Activated T-cell treated with anti-CD3 and anti-CD28 coated beads, Interleukin-2, amount 50 U/mL, for 24 hours (primary cell): ENCODE measurements around the gene POP4.

ENCODE experiments used
- DNase-seq: peaks from one replicate; pipeline ENCODE4 v3.0.0-alpha.2; 2020
- H3K27ac Mint-ChIP-seq: 2 replicates; pipeline ENCODE4 v1.8.0; 2020; ENCODE audit warnings: mild to moderate bottlenecking, mixed read lengths
- H3K27me3 Mint-ChIP-seq: 2 replicates; pipeline ENCODE4 v1.8.0; 2020; ENCODE audit warnings: mixed read lengths
- H3K36me3 Mint-ChIP-seq: 2 replicates; pipeline ENCODE4 v1.8.0; 2020; ENCODE audit warnings: low read depth, mixed read lengths
- H3K4me1 Mint-ChIP-seq: 2 replicates; pipeline ENCODE4 v1.8.0; 2020; ENCODE audit warnings: low read depth, mixed read lengths
- H3K4me3 Mint-ChIP-seq: 2 replicates; pipeline ENCODE4 v1.8.0; 2020; ENCODE audit warnings: mild to moderate bottlenecking, moderate library complexity, mixed read lengths
- H3K9me3 Mint-ChIP-seq: 2 replicates; pipeline ENCODE4 v1.8.0; 2020; ENCODE audit warnings: mixed read lengths

Gene POP4

GRCh38 chr19:29644210-29644609 lies 38.1 kb downstream of the POP4 start:
- Mint-ChIP-seq H3K4me1 (peaks cover 15% of the 10 kb centered on the region), H3K9me3 (no peaks in the 10 kb centered on the region), H3K27ac (no peak overlapping the region), H3K27me3 (no peaks in the 10 kb centered on the region), H3K4me3 (no peak overlapping the region), H3K36me3 (no peaks in the 10 kb centered on the region)
- DNase-seq = no peak

- no peak overlapping the region for H3K4me3 Mint-ChIP-seq
- H3K27ac Mint-ChIP-seq = peak overlapping the region; percentile 2
- no peak for DNase-seq
These were observed 39.4 kb downstream of the POP4 start for GRCh38 chr19:29645491-29645867.

GRCh38 chr19:29645911-29646310 lies 39.8 kb downstream of the POP4 start:
- Mint-ChIP-seq H3K4me1 (peaks cover 15% of the 10 kb centered on the region), H3K4me3 (no peak overlapping the region), H3K27me3 (no peaks in the 10 kb centered on the region), H3K27ac (no peak overlapping the region), H3K36me3 (no peaks in the 10 kb centered on the region), H3K9me3 (no peaks in the 10 kb centered on the region)
- no peak for DNase-seq

More at GRCh38 chr19:29645491-29645867, 39.4 kb downstream of the POP4 start:
- Mint-ChIP-seq H3K4me1 (peaks cover 15% of the 10 kb centered on the region), H3K27me3 (no peaks in the 10 kb centered on the region), H3K36me3 (no peaks in the 10 kb centered on the region), H3K9me3 (no peaks in the 10 kb centered on the region)

- Mint-ChIP-seq H3K4me1 (peaks cover 9% of the 10 kb centered on the region), H3K27me3 (no peaks in the 10 kb centered on the region), H3K4me3 (no peak overlapping the region), H3K27ac (no peak overlapping the region), H3K36me3 (no peaks in the 10 kb centered on the region), H3K9me3 (peaks cover 2% of the 10 kb centered on the region)
- DNase-seq = no peak
These were observed 44.8 kb downstream of the POP4 start for GRCh38 chr19:29650772-29651387.

GRCh38 chr19:29651622-29652394 lies 45.7 kb downstream of the POP4 start:
- no peak for DNase-seq
- no peaks in the 10 kb centered on the region for H3K27me3 Mint-ChIP-seq
- no peak overlapping the region for H3K4me3 Mint-ChIP-seq
- no peak overlapping the region for H3K27ac Mint-ChIP-seq
- H3K4me1 Mint-ChIP-seq = peaks cover 3% of the 10 kb centered on the region
- H3K36me3 Mint-ChIP-seq = no peaks in the 10 kb centered on the region
- H3K9me3 Mint-ChIP-seq = peaks cover 2% of the 10 kb centered on the region

- no peaks in the 10 kb centered on the region for H3K27me3 Mint-ChIP-seq
- H3K4me1 Mint-ChIP-seq = peaks cover 3% of the 10 kb centered on the region
- H3K27ac Mint-ChIP-seq = no peak overlapping the region
- H3K9me3 Mint-ChIP-seq = peaks cover 2% of the 10 kb centered on the region
- H3K4me3 Mint-ChIP-seq = no peak overlapping the region
- no peaks in the 10 kb centered on the region for H3K36me3 Mint-ChIP-seq
- DNase-seq = no peak
These were observed 47.3 kb downstream of the POP4 start for GRCh38 chr19:29653398-29653797.

GRCh38 chr19:29655648-29656335 lies 49.7 kb downstream of the POP4 start:
- Mint-ChIP-seq H3K36me3 (no peaks in the 10 kb centered on the region), H3K27me3 (no peaks in the 10 kb centered on the region), H3K9me3 (peaks cover 2% of the 10 kb centered on the region), H3K4me1 (peaks cover 12% of the 10 kb centered on the region), H3K4me3 (no peak overlapping the region), H3K27ac (no peak overlapping the region)
- DNase-seq = peak; percentile 13

GRCh38 chr19:29658221-29658991 lies 52.3 kb downstream of the POP4 start:
- DNase-seq = no peak
- peaks cover 32% of the 10 kb centered on the region for H3K4me1 Mint-ChIP-seq
- no peak overlapping the region for H3K27ac Mint-ChIP-seq
- no peaks in the 10 kb centered on the region for H3K36me3 Mint-ChIP-seq
- no peak overlapping the region for H3K4me3 Mint-ChIP-seq
- H3K9me3 Mint-ChIP-seq = peaks cover 2% of the 10 kb centered on the region
- no peaks in the 10 kb centered on the region for H3K27me3 Mint-ChIP-seq

- peaks cover 45% of the 10 kb centered on the region for H3K4me1 Mint-ChIP-seq
- peak overlapping the region; percentile 85 for H3K27ac Mint-ChIP-seq
- DNase-seq = peak; percentile 63
- H3K4me3 Mint-ChIP-seq = no peak overlapping the region
- peaks cover 1% of the 10 kb centered on the region for H3K36me3 Mint-ChIP-seq
- no peaks in the 10 kb centered on the region for H3K9me3 Mint-ChIP-seq
- H3K27me3 Mint-ChIP-seq = no peaks in the 10 kb centered on the region
These were observed 54.8 kb downstream of the POP4 start for GRCh38 chr19:29660835-29661234.

GRCh38 chr19:29662278-29662603 lies 56.2 kb downstream of the POP4 start:
- H3K27ac Mint-ChIP-seq = peak overlapping the region; percentile 95
- H3K27me3 Mint-ChIP-seq = no peaks in the 10 kb centered on the region
- peaks cover 50% of the 10 kb centered on the region for H3K4me1 Mint-ChIP-seq
- peak overlapping the region; percentile 58 for H3K4me3 Mint-ChIP-seq
- H3K36me3 Mint-ChIP-seq = peaks cover 13% of the 10 kb centered on the region
- H3K9me3 Mint-ChIP-seq = no peaks in the 10 kb centered on the region
- DNase-seq = no peak

- DNase-seq = peak; percentile 59
- peak overlapping the region; percentile 58 for H3K4me3 Mint-ChIP-seq
- H3K27me3 Mint-ChIP-seq = no peaks in the 10 kb centered on the region
- peaks cover 18% of the 10 kb centered on the region for H3K36me3 Mint-ChIP-seq
- H3K4me1 Mint-ChIP-seq = peaks cover 55% of the 10 kb centered on the region
- no peaks in the 10 kb centered on the region for H3K9me3 Mint-ChIP-seq
- H3K27ac Mint-ChIP-seq = peak overlapping the region; percentile 95
These were observed 56.7 kb downstream of the POP4 start for GRCh38 chr19:29662604-29663404.

GRCh38 chr19:29663861-29664752 lies 58.0 kb downstream of the POP4 start:
- Mint-ChIP-seq H3K4me3 (peak overlapping the region; percentile 83), H3K9me3 (no peaks in the 10 kb centered on the region), H3K27me3 (no peaks in the 10 kb centered on the region), H3K4me1 (peaks cover 68% of the 10 kb centered on the region), H3K36me3 (peaks cover 27% of the 10 kb centered on the region), H3K27ac (peak overlapping the region; percentile 84)
- DNase-seq = peak; percentile 37

GRCh38 chr19:29664753-29665214 lies 58.7 kb downstream of the POP4 start:
- H3K9me3 Mint-ChIP-seq = no peaks in the 10 kb centered on the region
- peak overlapping the region; percentile 83 for H3K4me3 Mint-ChIP-seq
- peaks cover 75% of the 10 kb centered on the region for H3K4me1 Mint-ChIP-seq
- peak overlapping the region; percentile 84 for H3K27ac Mint-ChIP-seq
- H3K36me3 Mint-ChIP-seq = peaks cover 34% of the 10 kb centered on the region
- no peak for DNase-seq
- H3K27me3 Mint-ChIP-seq = no peaks in the 10 kb centered on the region
